ENCODE data around the gene HNRNPC. TPM values are rescaled to one million over a fixed set of nuclear protein-coding genes. Genes with fewer than 3 reads are reported as not detected.
A peak's percentile ranks its signal among the peaks of the same experiment; 100 is the strongest.

The HNRNPC gene
- total RNA-seq, 1 donor from 2014 or later = 690 TPM

- H3K9me3 Mint-ChIP-seq (ENCODE audit: low read depth) = peaks cover 12% of the 10 kb centered on the region
- H3K36me3 Mint-ChIP-seq (ENCODE audit: insufficient read depth) = peaks cover 14% of the 10 kb centered on the region
- no peak overlapping the region for H3K4me3 Mint-ChIP-seq (ENCODE audit: low read depth)
- H3K27me3 Mint-ChIP-seq = no peaks in the 10 kb centered on the region
- TF ChIP-seq, protein P1, sequence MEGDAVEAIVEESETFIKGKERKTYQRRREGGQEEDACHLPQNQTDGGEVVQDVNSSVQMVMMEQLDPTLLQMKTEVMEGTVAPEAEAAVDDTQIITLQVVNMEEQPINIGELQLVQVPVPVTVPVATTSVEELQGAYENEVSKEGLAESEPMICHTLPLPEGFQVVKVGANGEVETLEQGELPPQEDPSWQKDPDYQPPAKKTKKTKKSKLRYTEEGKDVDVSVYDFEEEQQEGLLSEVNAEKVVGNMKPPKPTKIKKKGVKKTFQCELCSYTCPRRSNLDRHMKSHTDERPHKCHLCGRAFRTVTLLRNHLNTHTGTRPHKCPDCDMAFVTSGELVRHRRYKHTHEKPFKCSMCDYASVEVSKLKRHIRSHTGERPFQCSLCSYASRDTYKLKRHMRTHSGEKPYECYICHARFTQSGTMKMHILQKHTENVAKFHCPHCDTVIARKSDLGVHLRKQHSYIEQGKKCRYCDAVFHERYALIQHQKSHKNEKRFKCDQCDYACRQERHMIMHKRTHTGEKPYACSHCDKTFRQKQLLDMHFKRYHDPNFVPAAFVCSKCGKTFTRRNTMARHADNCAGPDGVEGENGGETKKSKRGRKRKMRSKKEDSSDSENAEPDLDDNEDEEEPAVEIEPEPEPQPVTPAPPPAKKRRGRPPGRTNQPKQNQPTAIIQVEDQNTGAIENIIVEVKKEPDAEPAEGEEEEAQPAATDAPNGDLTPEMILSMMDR (IDR thresholded peaks at IDR 0.05; ENCODE audit: unreplicated experiment) = no peak
- DNase-seq (ENCODE audit: low spot score, unreplicated experiment) = no peak
- peaks cover 30% of the 10 kb centered on the region for H3K4me1 Mint-ChIP-seq (ENCODE audit: low read depth)
- no peak overlapping the region for H3K27ac Mint-ChIP-seq
Observed at GRCh38 chr14:21200752-21201461, 68.3 kb downstream of the HNRNPC start.

GRCh38 chr14:21199611-21200560 lies 69.4 kb downstream of the HNRNPC start:
- no peaks in the 10 kb centered on the region for H3K27me3 Mint-ChIP-seq
- no peak overlapping the region for H3K4me3 Mint-ChIP-seq (ENCODE audit: low read depth)
- TF ChIP-seq, protein P1 (IDR thresholded peaks at IDR 0.05; ENCODE audit: unreplicated experiment) = no peak
- peaks cover 12% of the 10 kb centered on the region for H3K9me3 Mint-ChIP-seq (ENCODE audit: low read depth)
- DNase-seq (ENCODE audit: low spot score, unreplicated experiment) = no peak
- H3K36me3 Mint-ChIP-seq (ENCODE audit: insufficient read depth) = peaks cover 8% of the 10 kb centered on the region
- peaks cover 27% of the 10 kb centered on the region for H3K4me1 Mint-ChIP-seq (ENCODE audit: low read depth)
- peak overlapping the region; percentile 14 for H3K27ac Mint-ChIP-seq

GRCh38 chr14:21197418-21198205 lies 71.6 kb downstream of the HNRNPC start:
- H3K36me3 Mint-ChIP-seq (ENCODE audit: insufficient read depth) = peaks cover under 1% of the 10 kb centered on the region
- H3K4me3 Mint-ChIP-seq (ENCODE audit: low read depth) = no peak overlapping the region
- peaks cover 6% of the 10 kb centered on the region for H3K4me1 Mint-ChIP-seq (ENCODE audit: low read depth)
- no peak for DNase-seq (ENCODE audit: low spot score, unreplicated experiment)
- peaks cover 5% of the 10 kb centered on the region for H3K27me3 Mint-ChIP-seq
- peaks cover 12% of the 10 kb centered on the region for H3K9me3 Mint-ChIP-seq (ENCODE audit: low read depth)
- peak overlapping the region; percentile 55 for H3K27ac Mint-ChIP-seq
- TF ChIP-seq, protein P1 (IDR thresholded peaks at IDR 0.05; ENCODE audit: unreplicated experiment) = no peak

DNA sequence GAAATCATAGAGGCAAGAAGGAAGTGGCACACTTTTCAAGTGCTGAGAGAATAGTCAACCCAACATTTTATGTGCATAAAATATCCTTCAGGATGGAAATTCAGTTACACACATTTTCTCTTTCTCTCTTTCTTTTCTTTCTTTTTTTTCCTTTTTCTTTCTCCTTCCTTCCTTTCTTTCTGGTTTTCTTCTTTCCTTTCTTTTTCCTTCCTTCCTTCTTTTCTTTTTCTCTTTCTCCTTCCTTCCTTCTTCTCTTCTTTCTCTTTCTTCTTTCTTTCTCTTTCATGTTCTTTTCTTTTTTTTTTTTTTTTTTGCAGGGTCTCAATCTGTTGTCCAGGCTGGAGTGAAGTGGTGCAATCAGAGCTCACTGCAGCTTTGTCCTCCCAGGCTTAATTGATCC lies 74.6 kb downstream of the HNRNPC start:
- no peaks in the 10 kb centered on the region for H3K36me3 Mint-ChIP-seq (ENCODE audit: insufficient read depth)
- DNase-seq (ENCODE audit: low spot score, unreplicated experiment) = no peak
- TF ChIP-seq, protein P1 (IDR thresholded peaks at IDR 0.05; ENCODE audit: unreplicated experiment) = no peak
- peaks cover 5% of the 10 kb centered on the region for H3K27me3 Mint-ChIP-seq
- no peak overlapping the region for H3K4me3 Mint-ChIP-seq (ENCODE audit: low read depth)
- H3K9me3 Mint-ChIP-seq (ENCODE audit: low read depth) = peaks cover 12% of the 10 kb centered on the region
- peaks cover 4% of the 10 kb centered on the region for H3K4me1 Mint-ChIP-seq (ENCODE audit: low read depth)
- no peak overlapping the region for H3K27ac Mint-ChIP-seq
